ENCODE results near the gene RAD23B.

DNA sequence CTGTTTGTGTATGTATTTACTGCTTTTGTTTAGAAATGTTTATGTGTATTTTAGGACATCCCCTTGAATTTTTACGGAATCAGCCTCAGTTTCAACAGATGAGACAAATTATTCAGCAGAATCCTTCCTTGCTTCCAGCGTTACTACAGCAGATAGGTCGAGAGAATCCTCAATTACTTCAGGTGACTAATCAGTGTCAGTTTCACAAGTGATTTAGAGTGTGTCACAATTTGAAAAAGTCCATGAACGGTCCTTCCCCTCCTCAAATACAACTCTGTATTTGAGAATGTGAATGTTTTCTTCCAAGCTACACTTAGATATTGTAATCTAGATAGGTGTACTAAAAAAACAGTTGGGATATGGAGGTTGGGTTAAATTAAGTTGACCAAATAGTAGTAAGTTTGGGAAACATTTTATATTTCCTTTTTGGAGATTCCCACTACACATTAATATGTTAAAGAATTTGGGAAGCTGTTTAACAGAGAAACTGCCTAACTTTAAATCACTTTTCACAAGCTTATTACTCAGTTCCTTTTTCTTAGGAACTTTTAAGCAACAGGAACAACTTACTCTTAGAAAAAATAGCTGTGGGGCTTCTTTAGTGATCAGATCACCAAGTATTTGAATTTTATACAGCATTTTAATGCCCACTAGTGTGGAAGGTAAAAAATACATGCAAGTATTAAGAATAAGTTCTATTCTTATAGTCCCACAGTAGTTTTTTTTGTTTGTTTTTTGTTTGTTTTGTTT is 40.9 kb downstream of the RAD23B start:
- TF ChIP-seq POLR2AphosphoS5 (IDR thresholded peaks at IDR 0.05) (no peak), EP300 (IDR thresholded peaks at IDR 0.05) (no peak)
- TF ChIP-seq, protein P1, sequence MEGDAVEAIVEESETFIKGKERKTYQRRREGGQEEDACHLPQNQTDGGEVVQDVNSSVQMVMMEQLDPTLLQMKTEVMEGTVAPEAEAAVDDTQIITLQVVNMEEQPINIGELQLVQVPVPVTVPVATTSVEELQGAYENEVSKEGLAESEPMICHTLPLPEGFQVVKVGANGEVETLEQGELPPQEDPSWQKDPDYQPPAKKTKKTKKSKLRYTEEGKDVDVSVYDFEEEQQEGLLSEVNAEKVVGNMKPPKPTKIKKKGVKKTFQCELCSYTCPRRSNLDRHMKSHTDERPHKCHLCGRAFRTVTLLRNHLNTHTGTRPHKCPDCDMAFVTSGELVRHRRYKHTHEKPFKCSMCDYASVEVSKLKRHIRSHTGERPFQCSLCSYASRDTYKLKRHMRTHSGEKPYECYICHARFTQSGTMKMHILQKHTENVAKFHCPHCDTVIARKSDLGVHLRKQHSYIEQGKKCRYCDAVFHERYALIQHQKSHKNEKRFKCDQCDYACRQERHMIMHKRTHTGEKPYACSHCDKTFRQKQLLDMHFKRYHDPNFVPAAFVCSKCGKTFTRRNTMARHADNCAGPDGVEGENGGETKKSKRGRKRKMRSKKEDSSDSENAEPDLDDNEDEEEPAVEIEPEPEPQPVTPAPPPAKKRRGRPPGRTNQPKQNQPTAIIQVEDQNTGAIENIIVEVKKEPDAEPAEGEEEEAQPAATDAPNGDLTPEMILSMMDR (IDR thresholded peaks at IDR 0.05): no peak

Measured in stomach (tissue), 4 donors.